Stomach (tissue), 4 donors: Measurements from ENCODE around the gene PTPRS.

Experiments
- POLR2AphosphoS5 ChIP-seq, 3 donors: sonication (generic); formaldehyde crosslinking; IDR thresholded peaks; one replicate each; pipeline ENCODE4 v1.6.1; 2016; ENCODE audit warnings: antibody characterized with exemption in 3 of 3
- TF ChIP-seq, protein P1 (sequence below), 7 experiments: fragments of 450-650 bp in 4 of 7; fragments of 200-600 bp in 3 of 7; sonication (generic) in 3 of 7; IDR thresholded peaks; one replicate each; pipeline ENCODE4 v1.5.1; 2016 to 2019; ENCODE audit warnings: antibody characterized with exemption in 7 of 7, control low read depth in 2 of 7, mild to moderate bottlenecking in 1 of 7

DNA sequence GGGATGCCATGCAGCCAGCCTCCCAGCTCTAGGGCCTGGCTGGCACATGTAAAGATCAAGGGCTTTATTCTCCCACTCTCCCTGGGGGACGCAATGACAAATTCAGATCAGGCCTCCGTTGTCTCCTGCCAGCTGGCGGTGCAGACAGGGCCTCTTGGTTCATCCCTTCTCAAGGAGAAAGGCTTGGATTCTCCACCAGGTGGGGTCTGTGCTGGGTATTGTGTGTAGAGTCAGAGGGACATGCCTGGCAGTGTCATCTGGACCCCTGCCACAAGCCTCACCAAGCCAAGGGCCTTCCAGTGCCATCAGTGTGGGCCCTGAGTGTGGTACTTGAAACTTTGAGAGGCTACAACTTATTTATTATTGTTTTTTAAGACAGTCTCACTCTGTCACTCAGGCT, 8.4 kb upstream of the PTPRS start:
- no peak for TF ChIP-seq POLR2AphosphoS5 (IDR thresholded peaks at IDR 0.05)
- TF ChIP-seq, protein P1, sequence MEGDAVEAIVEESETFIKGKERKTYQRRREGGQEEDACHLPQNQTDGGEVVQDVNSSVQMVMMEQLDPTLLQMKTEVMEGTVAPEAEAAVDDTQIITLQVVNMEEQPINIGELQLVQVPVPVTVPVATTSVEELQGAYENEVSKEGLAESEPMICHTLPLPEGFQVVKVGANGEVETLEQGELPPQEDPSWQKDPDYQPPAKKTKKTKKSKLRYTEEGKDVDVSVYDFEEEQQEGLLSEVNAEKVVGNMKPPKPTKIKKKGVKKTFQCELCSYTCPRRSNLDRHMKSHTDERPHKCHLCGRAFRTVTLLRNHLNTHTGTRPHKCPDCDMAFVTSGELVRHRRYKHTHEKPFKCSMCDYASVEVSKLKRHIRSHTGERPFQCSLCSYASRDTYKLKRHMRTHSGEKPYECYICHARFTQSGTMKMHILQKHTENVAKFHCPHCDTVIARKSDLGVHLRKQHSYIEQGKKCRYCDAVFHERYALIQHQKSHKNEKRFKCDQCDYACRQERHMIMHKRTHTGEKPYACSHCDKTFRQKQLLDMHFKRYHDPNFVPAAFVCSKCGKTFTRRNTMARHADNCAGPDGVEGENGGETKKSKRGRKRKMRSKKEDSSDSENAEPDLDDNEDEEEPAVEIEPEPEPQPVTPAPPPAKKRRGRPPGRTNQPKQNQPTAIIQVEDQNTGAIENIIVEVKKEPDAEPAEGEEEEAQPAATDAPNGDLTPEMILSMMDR (IDR thresholded peaks at IDR 0.05): no peak
